Stimulated activated CD4-positive, alpha-beta T cell treated with anti-CD3 and anti-CD28 coated beads, Interleukin-15, amount 100 ng/mL, for 1 hour (primary cell): Measurements from ENCODE around the gene TCF7L2.

Experiments
- DNase-seq, 2 donors: peaks; one replicate each; pipeline ENCODE4 v3.0.0-alpha.2; 2020; ENCODE audit warnings: low read depth in 1 of 2, low spot score in 1 of 2

Gene TCF7L2

GRCh38 chr10:113118882-113119281 lies 168.8 kb downstream of the TCF7L2 start:
- no peak for DNase-seq

- DNase-seq = no peak
These were observed 169.8 kb downstream of the TCF7L2 start for GRCh38 chr10:113119801-113120200.

GRCh38 chr10:113121153-113121552 lies 171.1 kb downstream of the TCF7L2 start:
- no peak for DNase-seq

GRCh38 chr10:113122947-113123346 lies 172.9 kb downstream of the TCF7L2 start:
- DNase-seq = no peak

- no peak for DNase-seq
These were observed 174.7 kb downstream of the TCF7L2 start for GRCh38 chr10:113124724-113125123.

GRCh38 chr10:113125612-113126011 lies 175.6 kb downstream of the TCF7L2 start:
- no peak for DNase-seq

- peak in 1 of 2 donors; percentile 30 for DNase-seq
These were observed 176.5 kb downstream of the TCF7L2 start for GRCh38 chr10:113126229-113127201.

- no peak for DNase-seq
These were observed 177.3 kb downstream of the TCF7L2 start for GRCh38 chr10:113127261-113127900.

- no peak for DNase-seq
These were observed 177.8 kb downstream of the TCF7L2 start for GRCh38 chr10:113127901-113128283.

- no peak for DNase-seq
These were observed 178.5 kb downstream of the TCF7L2 start for GRCh38 chr10:113128450-113129070.

- DNase-seq = no peak
These were observed 179.1 kb downstream of the TCF7L2 start for GRCh38 chr10:113129117-113129516.

GRCh38 chr10:113130014-113130641 lies 180.1 kb downstream of the TCF7L2 start:
- no peak for DNase-seq

- DNase-seq = no peak
These were observed 181.7 kb downstream of the TCF7L2 start for GRCh38 chr10:113131613-113132261.

GRCh38 chr10:113132591-113133121 lies 182.6 kb downstream of the TCF7L2 start:
- DNase-seq = no peak

- no peak for DNase-seq
These were observed 183.6 kb downstream of the TCF7L2 start for GRCh38 chr10:113133497-113134115.

- no peak for DNase-seq
These were observed 185.0 kb downstream of the TCF7L2 start for GRCh38 chr10:113135025-113135424.

- no peak for DNase-seq
These were observed 188.1 kb downstream of the TCF7L2 start for GRCh38 chr10:113137941-113138685.

- DNase-seq = no peak
These were observed 189.0 kb downstream of the TCF7L2 start for GRCh38 chr10:113138937-113139585.

GRCh38 chr10:113139699-113140098 lies 189.7 kb downstream of the TCF7L2 start:
- DNase-seq = no peak
